GM18505 (cell line): Measurements from ENCODE around the gene ATG2B.

Source experiments
- ATAC-seq: cut with Tn5 transposase; IDR thresholded peaks from one replicate; pipeline ENCODE4 v1.9.1; 2021; ENCODE audit not compliant: unreplicated experiment
- POLR2A ChIP-seq: IDR thresholded peaks from 4 replicates; pipeline ENCODE4 v1.6.1; 2011; ENCODE audit warnings: borderline replicate concordance; ENCODE audit not compliant: insufficient read depth, insufficient read length; ENCODE audit errors: extremely low read depth

The ATG2B gene

DNA sequence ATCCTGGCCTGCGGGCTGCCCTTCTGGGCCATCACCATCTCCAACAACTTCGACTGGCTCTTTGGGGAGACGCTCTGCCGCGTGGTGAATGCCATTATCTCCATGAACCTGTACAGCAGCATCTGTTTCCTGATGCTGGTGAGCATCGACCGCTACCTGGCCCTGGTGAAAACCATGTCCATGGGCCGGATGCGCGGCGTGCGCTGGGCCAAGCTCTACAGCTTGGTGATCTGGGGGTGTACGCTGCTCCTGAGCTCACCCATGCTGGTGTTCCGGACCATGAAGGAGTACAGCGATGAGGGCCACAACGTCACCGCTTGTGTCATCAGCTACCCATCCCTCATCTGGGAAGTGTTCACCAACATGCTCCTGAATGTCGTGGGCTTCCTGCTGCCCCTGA, 122.5 kb downstream of the ATG2B start:
- no peak for ATAC-seq
- no peak for TF ChIP-seq POLR2A

DNA sequence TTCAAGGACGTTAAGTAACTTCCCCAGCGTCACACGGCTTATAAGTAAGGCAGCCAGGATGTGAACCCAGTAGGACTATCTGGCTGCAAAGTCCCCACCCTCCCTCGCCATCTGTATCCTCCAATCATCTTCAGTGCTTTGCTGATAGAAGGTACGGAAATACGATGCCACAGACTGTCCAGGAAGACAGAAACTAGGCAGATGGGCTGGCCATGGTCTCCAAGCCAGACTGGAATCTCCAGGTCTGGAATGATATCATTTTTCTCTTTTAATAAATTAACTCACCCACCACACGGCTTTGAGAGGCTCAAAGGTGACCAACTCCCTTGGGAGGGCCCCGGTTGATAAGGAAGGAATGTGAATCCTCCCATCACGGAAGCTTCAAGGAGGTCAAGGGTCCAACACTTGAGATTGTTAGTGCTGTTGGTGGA, 123.4 kb downstream of the ATG2B start:
- no peak for TF ChIP-seq POLR2A
- ATAC-seq: no peak

DNA sequence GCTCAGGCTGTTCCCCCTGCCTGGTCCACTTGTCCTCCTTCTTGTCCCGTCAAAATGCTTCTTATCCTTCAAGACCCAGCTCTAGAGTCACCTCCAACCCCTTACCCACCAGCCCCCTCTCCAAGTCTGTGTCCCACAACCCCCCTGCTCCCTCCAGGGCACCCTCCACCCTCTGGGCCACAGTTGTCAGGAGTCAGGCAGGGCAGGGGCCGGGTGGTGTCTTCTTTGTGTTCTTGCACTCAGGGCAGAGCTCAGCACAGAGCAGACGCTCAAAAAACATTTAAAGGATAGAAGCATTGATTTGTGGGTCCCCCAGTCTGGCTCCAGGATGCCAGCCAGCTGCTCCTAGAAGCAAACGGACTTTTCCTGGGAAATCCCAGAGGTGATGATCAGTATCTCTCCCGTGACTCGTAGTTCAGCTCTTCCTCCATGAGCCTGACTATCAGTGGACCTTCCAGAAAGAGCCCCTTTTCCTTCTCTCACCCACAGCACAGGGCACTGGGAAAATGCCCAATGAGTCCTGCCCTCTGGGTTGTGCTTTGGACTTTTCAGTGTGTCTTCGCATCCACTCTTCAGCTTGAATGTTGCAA, 124.4 kb downstream of the ATG2B start:
- TF ChIP-seq POLR2A: no peak
- no peak for ATAC-seq

DNA sequence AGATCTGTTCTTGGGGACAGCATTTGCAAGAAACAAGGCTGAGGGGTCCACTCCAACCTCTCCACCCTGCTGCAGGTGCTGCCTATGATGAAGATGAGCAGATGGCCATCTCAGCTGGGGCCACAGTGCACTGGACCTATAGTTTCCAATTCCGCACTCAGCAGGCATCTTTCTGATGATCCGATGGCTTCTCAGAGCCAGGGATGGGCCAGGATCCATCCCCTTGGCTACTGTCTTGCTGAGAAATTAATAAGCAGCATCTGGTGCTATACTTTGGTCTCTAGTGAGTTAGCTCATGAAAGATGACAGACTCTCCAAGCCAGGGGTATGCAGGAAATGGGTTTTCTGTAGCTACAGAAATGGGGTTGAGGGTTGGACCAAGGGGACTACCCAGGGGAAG, 125.5 kb downstream of the ATG2B start:
- TF ChIP-seq POLR2A: no peak
- ATAC-seq: no peak

DNA sequence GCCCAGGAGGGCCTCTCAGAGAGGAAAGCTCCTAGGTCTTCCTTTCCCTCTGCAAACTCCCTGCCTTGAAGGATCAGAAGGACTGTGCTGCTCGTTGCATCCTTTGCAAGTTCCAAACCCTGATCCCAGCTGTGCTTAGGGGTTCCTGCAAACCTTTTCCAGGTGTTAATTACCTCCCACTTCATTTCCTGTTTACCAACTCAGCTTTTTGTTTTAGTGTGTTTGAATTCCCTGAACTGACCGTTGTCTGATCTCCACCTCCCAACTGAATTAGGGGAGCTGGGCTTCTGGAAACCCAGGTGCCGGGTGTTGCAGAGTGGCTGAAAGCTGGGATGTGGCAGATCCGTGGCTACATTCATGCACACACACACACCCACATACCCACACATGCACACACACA, 127.7 kb downstream of the ATG2B start:
- no peak for ATAC-seq
- TF ChIP-seq POLR2A: no peak

DNA sequence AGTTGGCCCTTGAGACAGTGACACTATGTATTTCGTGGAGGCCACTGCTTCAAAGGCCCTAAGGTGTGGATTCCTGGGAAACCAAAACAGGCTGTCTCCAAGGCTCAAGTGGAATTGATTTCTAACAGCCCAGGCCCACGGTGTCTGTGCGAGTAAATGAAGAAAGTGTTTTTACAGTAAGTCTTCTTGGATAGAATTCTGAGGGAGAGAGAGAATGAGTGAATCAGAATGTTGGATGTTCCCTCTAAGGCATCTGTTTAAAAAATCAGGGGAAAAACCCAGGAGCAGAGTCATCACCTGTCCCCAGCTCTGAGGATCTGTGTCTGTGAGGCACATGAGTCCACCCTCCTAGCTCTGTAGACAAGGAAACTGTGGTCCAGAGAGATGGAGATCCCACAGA, 129.5 kb downstream of the ATG2B start:
- TF ChIP-seq POLR2A: no peak
- ATAC-seq: no peak

DNA sequence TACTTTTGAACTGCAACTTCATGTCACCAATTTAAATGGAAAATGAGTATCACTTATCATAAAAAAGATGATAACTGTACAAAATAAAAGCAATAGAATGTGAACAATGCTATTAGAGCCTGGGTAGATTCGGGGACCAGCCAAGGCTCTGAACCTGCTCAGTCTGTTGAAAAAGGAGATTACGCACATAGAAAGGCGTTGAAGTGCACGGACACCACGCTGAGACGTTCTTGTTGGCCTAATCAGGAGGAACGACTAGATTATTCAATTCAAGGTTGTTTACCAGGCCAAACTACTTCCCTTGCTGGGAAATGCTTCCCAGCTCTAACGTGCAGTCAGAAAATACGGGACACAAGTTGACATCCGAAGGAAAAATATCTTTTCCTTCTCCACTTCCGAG, 130.6 kb downstream of the ATG2B start:
- ATAC-seq: no peak
- TF ChIP-seq POLR2A: no peak

DNA sequence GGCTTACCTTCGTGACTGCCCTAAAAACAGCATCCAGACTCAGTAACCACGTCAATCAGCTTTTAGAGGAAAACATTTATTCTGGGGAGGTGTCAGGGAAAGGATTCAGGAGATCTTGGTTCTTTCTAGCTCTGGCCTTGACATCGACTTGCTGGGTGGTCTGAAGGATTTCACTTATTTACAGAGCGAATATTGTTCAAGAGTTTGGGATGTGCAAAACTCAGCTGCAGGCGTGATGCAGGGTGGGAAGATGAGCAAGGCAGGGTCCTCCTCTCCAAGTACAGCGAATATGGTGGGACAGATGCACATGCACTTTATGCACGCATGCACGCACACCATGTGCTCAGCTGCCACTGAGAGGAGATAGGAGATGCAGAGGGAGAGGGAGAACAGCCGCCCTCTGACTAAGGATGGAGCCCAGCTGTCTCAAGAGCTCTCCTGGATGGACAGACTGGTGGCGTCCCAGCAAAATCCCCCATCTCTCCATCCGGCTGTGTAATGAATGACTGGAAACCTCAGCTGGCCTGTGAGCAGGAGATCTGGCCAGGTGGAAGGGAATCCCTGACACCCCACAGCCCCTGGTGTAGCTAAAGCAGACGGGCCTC, 131.5 kb downstream of the ATG2B start:
- no peak for ATAC-seq

DNA sequence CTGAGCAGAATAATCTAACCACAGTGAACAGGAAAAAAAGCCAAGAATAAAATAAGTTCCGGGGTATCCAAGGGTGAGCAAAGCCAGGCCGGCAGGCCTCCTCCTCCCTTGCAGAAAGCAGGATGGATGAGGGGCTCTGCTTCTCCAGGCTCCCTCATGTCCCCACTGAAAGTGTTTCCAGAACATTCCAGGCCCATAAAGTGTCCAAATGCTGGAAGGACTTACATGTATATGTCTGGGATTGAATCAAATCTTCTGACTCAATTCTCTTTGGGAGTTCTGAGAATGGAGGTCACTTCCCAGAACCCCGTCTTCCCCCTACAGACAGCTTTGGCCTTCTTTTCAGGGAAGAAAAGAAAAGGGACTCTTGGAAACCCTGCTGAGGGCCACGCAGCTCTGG, 132.1 kb downstream of the ATG2B start:
- no peak for ATAC-seq
- TF ChIP-seq POLR2A: no peak

More for the DNA sequence above, 131.5 kb downstream of the ATG2B start:
- no peak for TF ChIP-seq POLR2A

DNA sequence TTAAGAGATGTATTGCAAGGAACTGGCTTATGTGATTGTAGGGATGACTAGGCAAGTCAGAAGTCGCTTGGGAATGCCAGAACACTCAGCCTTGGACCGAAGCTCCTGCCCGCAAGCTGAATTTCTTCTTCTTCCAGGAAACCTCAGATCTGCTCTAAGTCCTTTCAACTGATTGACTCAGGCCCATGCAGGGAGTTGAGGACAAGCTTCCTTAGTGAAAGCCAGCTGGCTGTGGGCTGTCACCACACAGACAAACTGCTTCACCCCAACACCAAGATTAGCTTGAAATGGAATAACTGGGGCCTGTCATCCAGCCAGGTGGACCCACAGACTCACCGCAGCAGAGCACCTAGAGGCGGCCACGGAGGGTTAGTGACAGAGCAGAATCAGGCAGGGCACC, 133.8 kb downstream of the ATG2B start:
- TF ChIP-seq POLR2A: no peak
- no peak for ATAC-seq
